HepG2 (cell line): ENCODE measurements around the gene PHLPP2. TPM values are rescaled to one million over a fixed set of nuclear protein-coding genes. Genes with fewer than 3 reads are reported as not detected.

Experiments
- ATRX ChIP-seq: sonication (generic); formaldehyde crosslinking; IDR thresholded peaks from 2 replicates; pipeline ENCODE4 v1.4.0; 2020; ENCODE audit warnings: missing genetic modification reagents, borderline replicate concordance
- CBFB ChIP-seq: sonication (generic); formaldehyde crosslinking; IDR thresholded peaks from 2 replicates; pipeline ENCODE4 v1.4.0; 2020; ENCODE audit warnings: missing genetic modification reagents
- CCAR2 ChIP-seq: fragments of 200-400 bp; formaldehyde crosslinking; optimal IDR thresholded peaks from 2 replicates; pipeline ENCODE3; 2018; ENCODE audit warnings: low read depth, mild to moderate bottlenecking, low read length, moderate library complexity
- CEBPG ChIP-seq: IDR thresholded peaks from 2 replicates; pipeline ENCODE4 v1.6.1; 2016
- CREM ChIP-seq, 2 experiments: sonication (generic) in 1 of 2; formaldehyde crosslinking in 1 of 2; IDR thresholded peaks; 2 replicates each; pipeline versions ENCODE4 v1.4.0 to v1.6.1; 2016 to 2020; ENCODE audit warnings: antibody characterized with exemption in 1 of 2, mild to moderate bottlenecking in 1 of 2, missing genetic modification reagents in 1 of 2
- FOSL2 ChIP-seq: sonication (generic); formaldehyde crosslinking; IDR thresholded peaks from 2 replicates; pipeline ENCODE4 v1.4.0; 2020; ENCODE audit warnings: missing genetic modification reagents
- FOXP4 ChIP-seq: sonication (generic); formaldehyde crosslinking; IDR thresholded peaks from 2 replicates; pipeline ENCODE4 v1.4.0; 2020; ENCODE audit warnings: missing genetic modification reagents
- GABPB1 ChIP-seq: IDR thresholded peaks from 2 replicates; pipeline ENCODE4 v1.6.1; 2016; ENCODE audit warnings: mild to moderate bottlenecking, missing genetic modification reagents, moderate library complexity, missing compliant biosample characterization
- NFRKB ChIP-seq: fragments of 450-650 bp; IDR thresholded peaks from 2 replicates; pipeline ENCODE4 v1.6.1; 2017
- NR2F1 ChIP-seq, 2 experiments: fragments of 450-650 bp in 1 of 2; formaldehyde crosslinking in 1 of 2; IDR thresholded peaks; 2 replicates each; pipeline versions ENCODE4 v1.5.0 to v1.6.1; 2016 to 2020; ENCODE audit warnings: mild to moderate bottlenecking in 1 of 2, missing compliant biosample characterization in 1 of 2, missing genetic modification reagents in 1 of 2, moderate library complexity in 1 of 2
- PAXIP1 ChIP-seq: sonication (generic); formaldehyde crosslinking; conservative IDR thresholded peaks from 2 replicates; pipeline ENCODE4 v1.4.0; 2020; ENCODE audit warnings: mild to moderate bottlenecking, missing genetic modification reagents, moderate library complexity
- POGZ ChIP-seq: sonication (generic); formaldehyde crosslinking; IDR thresholded peaks from 2 replicates; pipeline ENCODE4 v1.4.0; 2020; ENCODE audit warnings: mild to moderate bottlenecking, missing genetic modification reagents
- POLR2G ChIP-seq: fragments of 200-400 bp; formaldehyde crosslinking; IDR thresholded peaks from 2 replicates; pipeline ENCODE4 v1.6.1; 2018; ENCODE audit warnings: mild to moderate bottlenecking, low read depth, low read length, moderate library complexity
- SMAD1 ChIP-seq: sonication (generic); formaldehyde crosslinking; IDR thresholded peaks from 2 replicates; pipeline ENCODE4 v1.4.0; 2020; ENCODE audit warnings: missing genetic modification reagents, low read depth, mild to moderate bottlenecking, borderline replicate concordance
- ZNF142 ChIP-seq: sonication (generic); formaldehyde crosslinking; IDR thresholded peaks from 2 replicates; pipeline ENCODE4 v1.4.0; 2020; ENCODE audit warnings: missing genetic modification reagents
- ZNF253 ChIP-seq: sonication (generic); formaldehyde crosslinking; IDR thresholded peaks from 2 replicates; pipeline ENCODE4 v1.8.0; 2022; ENCODE audit warnings: mild to moderate bottlenecking, missing genetic modification reagents, borderline replicate concordance
- ZNF546 ChIP-seq: sonication (generic); formaldehyde crosslinking; conservative IDR thresholded peaks from 2 replicates; pipeline ENCODE4 v1.8.1; 2023; ENCODE audit warnings: mild to moderate bottlenecking, missing genetic modification reagents
- ZNF547 ChIP-seq: sonication (generic); formaldehyde crosslinking; IDR thresholded peaks from 2 replicates; pipeline ENCODE4 v1.5.1; 2020; ENCODE audit warnings: mild to moderate bottlenecking, missing genetic modification reagents
- polyA plus RNA-seq, 8 experiments: library from polyadenylated mRNA; depleted of rRNA in 3 of 8; stranded (reverse) in 7 of 8; unstranded in 1 of 8; fragments of >200 nt; fragmentation: Illumina TruSeq in 4 of 8; extraction: Trizol in 4 of 8; gene quantifications; 2 replicates each; pipeline versions ENCODE4 v1.2.1 to v1.2.3, GENCODE V29; 2011 to 2016; ENCODE audit warnings: low read depth in 4 of 8, missing spikeins in 1 of 8, mixed read lengths in 1 of 8; ENCODE audit not compliant: insufficient read depth in 1 of 8
- total RNA-seq, 5 experiments: library from RNA; depleted of rRNA; stranded (reverse); fragments of >200 nt; fragmentation: Illumina TruSeq; extraction: Trizol; gene quantifications; 2 replicates each; pipeline ENCODE4 v1.2.3, GENCODE V29; 2016; ENCODE audit warnings: low read depth in 1 of 5

Gene PHLPP2
- total and polyA plus RNA-seq, 2 of the 13 experiments (the other 11 are each of a cell fraction or from before 2014, with no cell fraction given) = 8.9 TPM

GRCh38 chr16:71666928-71667707, 57.4 kb downstream of the PHLPP2 start (continued):
- TF ChIP-seq FOSL2 (CRISPR knock-in tag) = peak; percentile 51
- TF ChIP-seq ZNF142 (CRISPR knock-in tag) = 0 out of 2 replicates have a peak, but pooled peaks have one; percentile 6
- TF ChIP-seq CEBPG (CRISPR knock-in tag) = peak; percentile 68
- TF ChIP-seq ZNF547 (CRISPR knock-in tag) = 0 out of 2 replicates have a peak, but pooled peaks have one; percentile 35
- TF ChIP-seq FOXP4 (CRISPR knock-in tag) = peak; percentile 59
- TF ChIP-seq SMAD1 (CRISPR knock-in tag) = no peak
- peak; percentile 46; the same call in 1 of the 2 replicates for TF ChIP-seq POGZ (CRISPR knock-in tag)
- TF ChIP-seq PAXIP1 = peak; percentile 87
- 0 out of 2 replicates have a peak, but pooled peaks have one; percentile 38 for TF ChIP-seq CREM (IDR thresholded peaks at IDR 0.05)
- no peak for TF ChIP-seq CREM (CRISPR knock-in tag; IDR thresholded peaks at IDR 0.05)
- no peak for TF ChIP-seq NR2F1 (CRISPR knock-in tag; IDR thresholded peaks at IDR 0.05)
- TF ChIP-seq NFRKB = no peak
- TF ChIP-seq POLR2G = no peak
- TF ChIP-seq ZNF546 = no peak
- TF ChIP-seq ATRX = no peak
- TF ChIP-seq CCAR2 = no peak
- no peak for TF ChIP-seq ZNF253 (CRISPR knock-in tag)
- no peak for TF ChIP-seq CBFB (CRISPR knock-in tag)
- TF ChIP-seq GABPB1 (CRISPR knock-in tag) = no peak
